HepG2 (cell line): ENCODE results near the gene UBR4. TPM values are rescaled to one million over a fixed set of nuclear protein-coding genes. Genes with fewer than 3 reads are reported as not detected.
A peak's percentile ranks its signal among the peaks of the same experiment; 100 is the strongest.

ENCODE experiments used
- ATAC-seq: fragments of 200-7000 bp; cut with Tn5 transposase; 3 replicates; pipeline ENCODE4 v1.9.1; 2020; ENCODE audit warnings: mild to moderate bottlenecking, moderate library complexity
- BruUV-seq: library from RNA; stranded (reverse); fragments of 400-500 nt; replicated peaks from 2 replicates; lab custom pipeline; 2021; lab: Mats Ljungman, UMichigan
- CTCF ChIA-PET: fragments of 300-600 bp; formaldehyde crosslinking; extraction: SDS; loops from one replicate; lab custom pipeline; 2021; ENCODE audit warnings: low total read pairs, inconsistent platforms, low intra/inter-chr PET ratio; lab: Yijun Ruan, JAX
- POLR2A ChIA-PET: fragments of 350-600 bp; sonication (Branson Sonifier 250); formaldehyde crosslinking; loops from one replicate; lab custom pipeline; 2020; ENCODE audit warnings: antibody characterized with exemption, inconsistent platforms; lab: Yijun Ruan, JAX
- DNase-seq: peaks from one replicate; pipeline ENCODE4 v3.0.0-alpha.2; 2015; ENCODE audit warnings: low spot score
- FAIRE-seq: peaks from 3 replicates; lab custom pipeline; 2011; peaks lifted over from hg19 to GRCh38; lab: Jason Lieb, UNC
- H2AFZ ChIP-seq: one replicate; pipeline ENCODE4 v1.6.1; 2011; ENCODE audit warnings: low read length, inconsistent platforms
- H3K27ac ChIP-seq: fragments of 300-600 bp; 3 replicates; pipeline ENCODE4 v1.8.0; 2011; ENCODE audit warnings: mixed run types, mild to moderate bottlenecking, mixed read lengths, low read length, inconsistent platforms; ENCODE audit not compliant: insufficient read depth; ENCODE audit errors: extremely low read length
- H3K27me3 ChIP-seq, 2 experiments: fragments of 200-600 bp in 1 of 2; 2 replicates in 1 of 2; 3 replicates in 1 of 2; pipeline versions ENCODE4 v1.6.0 to v1.8.0; 2011; ENCODE audit warnings: low read length in 2 of 2, mild to moderate bottlenecking in 2 of 2, moderate library complexity in 2 of 2, inconsistent platforms in 1 of 2; ENCODE audit not compliant: insufficient read depth in 2 of 2, control insufficient read depth in 1 of 2
- H3K36me3 ChIP-seq, 2 experiments: fragments of 200-600 bp in 1 of 2; replicated peaks in 1 of 2; 2 replicates in 1 of 2; 3 replicates in 1 of 2; pipeline versions ENCODE4 v1.5.1 to v1.8.0; 2011; ENCODE audit warnings: low read length in 2 of 2, inconsistent platforms in 1 of 2; ENCODE audit not compliant: insufficient read depth in 2 of 2, control insufficient read depth in 1 of 2
- H3K4me1 ChIP-seq: 2 replicates; pipeline ENCODE4 v1.5.1; 2012; ENCODE audit warnings: low read length, inconsistent platforms; ENCODE audit not compliant: insufficient read depth
- H3K4me2 ChIP-seq: 2 replicates; pipeline ENCODE4 v1.6.0; 2011; ENCODE audit warnings: low read depth, low read length, inconsistent platforms
- H3K4me3 ChIP-seq, 3 experiments: fragments of 200-600 bp in 1 of 3; sonication (generic), shearing (Covaris generic) in 1 of 3; replicated peaks in 1 of 3; 2 replicates each; pipeline ENCODE4 v1.5.1; 2011 to 2016; ENCODE audit warnings: low read length in 3 of 3, inconsistent platforms in 2 of 3, low read depth in 2 of 3, mild to moderate bottlenecking in 2 of 3, control low read depth in 1 of 3, mixed read lengths in 1 of 3; ENCODE audit not compliant: insufficient read depth in 1 of 3
- H3K79me2 ChIP-seq: one replicate; pipeline ENCODE4 v1.6.1; 2011; ENCODE audit warnings: low read length, inconsistent platforms; ENCODE audit not compliant: insufficient read depth
- H3K9ac ChIP-seq: 2 replicates; pipeline ENCODE4 v1.6.0; 2011; ENCODE audit warnings: mild to moderate bottlenecking, low read depth, low read length, inconsistent platforms; ENCODE audit not compliant: insufficient read depth
- H3K9me3 ChIP-seq: 2 replicates; pipeline ENCODE4 v1.5.1; 2012; ENCODE audit warnings: mild to moderate bottlenecking, low read length
- H4K20me1 ChIP-seq: 2 replicates; pipeline ENCODE4 v1.6.0; 2011; ENCODE audit warnings: inconsistent platforms, mild to moderate bottlenecking, low read length, moderate library complexity; ENCODE audit not compliant: insufficient read depth
- ATF5 ChIP-seq: sonication (generic); formaldehyde crosslinking; IDR thresholded peaks from 2 replicates; pipeline ENCODE4 v1.4.0; 2020; ENCODE audit warnings: mild to moderate bottlenecking, low read depth, missing genetic modification reagents
- HNF4A ChIP-seq: sonication (generic); formaldehyde crosslinking; IDR thresholded peaks from 2 replicates; pipeline ENCODE4 v1.4.0; 2020; ENCODE audit warnings: missing genetic modification reagents
- POLR2G ChIP-seq: fragments of 200-400 bp; formaldehyde crosslinking; IDR thresholded peaks from 2 replicates; pipeline ENCODE4 v1.6.1; 2018; ENCODE audit warnings: mild to moderate bottlenecking, low read depth, low read length, moderate library complexity
- REXO4 ChIP-seq: sonication (generic); formaldehyde crosslinking; IDR thresholded peaks from 2 replicates; pipeline ENCODE4 v1.8.0; 2022; ENCODE audit warnings: missing genetic modification reagents, mild to moderate bottlenecking, borderline replicate concordance
- ZKSCAN1 ChIP-seq: fragments of 150-350 bp; IDR thresholded peaks from 2 replicates; pipeline ENCODE4 v1.6.1; 2014; ENCODE audit warnings: low read length
- WGBS: methylation state at CpG from one replicate; pipeline ENCODE4 v1.1.6; 2017; ENCODE audit warnings: low lambda C conversion rate; 5-methylcytosine and 5-hydroxymethylcytosine counted together
- in situ Hi-C: cut with HindIII; loops from 2 replicates; pipeline ENCODE4 v1.10.0; 2017; ENCODE audit warnings: low pct_unique_long_range_greater_than_20kb; ENCODE audit not compliant: extremely low pct_ligation_motif_present
- intact Hi-C: fragments of 100-400 bp; cut with micrococcal nuclease; formaldehyde crosslinking; loops from one replicate; pipeline ENCODE4 v1.10.0; 2022; ENCODE audit not compliant: unreplicated experiment
- polyA plus RNA-seq, 8 experiments: library from polyadenylated mRNA; depleted of rRNA in 3 of 8; stranded (reverse) in 7 of 8; unstranded in 1 of 8; fragments of >200 nt; fragmentation: Illumina TruSeq in 4 of 8; extraction: Trizol in 4 of 8; gene quantifications; 2 replicates each; pipeline versions ENCODE4 v1.2.1 to v1.2.3, GENCODE V29; 2011 to 2016; ENCODE audit warnings: low read depth in 4 of 8, missing spikeins in 1 of 8, mixed read lengths in 1 of 8; ENCODE audit not compliant: insufficient read depth in 1 of 8
- total RNA-seq, 5 experiments: library from RNA; depleted of rRNA; stranded (reverse); fragments of >200 nt; fragmentation: Illumina TruSeq; extraction: Trizol; gene quantifications; 2 replicates each; pipeline ENCODE4 v1.2.3, GENCODE V29; 2016; ENCODE audit warnings: low read depth in 1 of 5
- TF ChIP-seq, protein P1 (sequence below): sonication (generic); formaldehyde crosslinking; IDR thresholded peaks from 2 replicates; pipeline ENCODE4 v1.5.0; 2020; ENCODE audit warnings: mild to moderate bottlenecking, missing genetic modification reagents
- TF ChIP-seq, protein P2 (sequence below): sonication (generic); formaldehyde crosslinking; IDR thresholded peaks from 2 replicates; pipeline ENCODE4 v1.9.0; 2022; ENCODE audit warnings: low read depth, missing genetic modification reagents

Gene UBR4
- total and polyA plus RNA-seq, 2 of the 13 experiments (the other 11 are each of a cell fraction or from before 2014, with no cell fraction given), result 59.1 to 106 TPM

DNA sequence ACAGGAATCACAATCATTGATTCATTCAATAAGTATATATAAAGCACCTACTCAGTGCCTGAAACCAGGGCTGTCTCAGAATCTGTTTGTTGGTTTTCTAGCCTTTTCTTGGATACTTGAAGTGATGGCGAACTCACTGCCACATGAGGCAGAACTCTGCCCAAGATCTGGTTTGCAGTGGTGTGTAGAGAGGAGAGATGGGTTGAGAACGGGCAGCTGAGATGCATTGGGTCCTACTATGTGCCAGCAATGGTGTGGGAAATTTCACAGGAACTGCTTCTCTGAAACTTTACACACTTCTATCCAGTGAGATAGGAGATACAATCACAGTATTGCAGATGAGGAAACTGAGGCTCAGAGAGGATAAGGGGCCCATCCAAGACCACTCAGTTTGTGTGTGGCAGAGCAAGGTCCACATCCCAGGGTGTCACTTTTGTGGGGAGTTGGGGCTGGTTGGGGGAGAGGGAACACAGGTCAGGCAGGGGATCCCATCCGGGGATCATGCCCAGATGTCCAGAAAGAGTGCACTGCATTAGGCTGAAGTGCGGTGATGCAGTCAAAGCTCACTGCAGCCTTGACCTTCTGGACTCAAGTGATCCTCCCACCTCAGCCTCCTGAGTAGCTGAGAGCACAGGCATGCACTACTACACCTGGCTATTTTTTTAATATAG lies 169.9 kb downstream of the UBR4 start:
- TF ChIP-seq, protein P1, sequence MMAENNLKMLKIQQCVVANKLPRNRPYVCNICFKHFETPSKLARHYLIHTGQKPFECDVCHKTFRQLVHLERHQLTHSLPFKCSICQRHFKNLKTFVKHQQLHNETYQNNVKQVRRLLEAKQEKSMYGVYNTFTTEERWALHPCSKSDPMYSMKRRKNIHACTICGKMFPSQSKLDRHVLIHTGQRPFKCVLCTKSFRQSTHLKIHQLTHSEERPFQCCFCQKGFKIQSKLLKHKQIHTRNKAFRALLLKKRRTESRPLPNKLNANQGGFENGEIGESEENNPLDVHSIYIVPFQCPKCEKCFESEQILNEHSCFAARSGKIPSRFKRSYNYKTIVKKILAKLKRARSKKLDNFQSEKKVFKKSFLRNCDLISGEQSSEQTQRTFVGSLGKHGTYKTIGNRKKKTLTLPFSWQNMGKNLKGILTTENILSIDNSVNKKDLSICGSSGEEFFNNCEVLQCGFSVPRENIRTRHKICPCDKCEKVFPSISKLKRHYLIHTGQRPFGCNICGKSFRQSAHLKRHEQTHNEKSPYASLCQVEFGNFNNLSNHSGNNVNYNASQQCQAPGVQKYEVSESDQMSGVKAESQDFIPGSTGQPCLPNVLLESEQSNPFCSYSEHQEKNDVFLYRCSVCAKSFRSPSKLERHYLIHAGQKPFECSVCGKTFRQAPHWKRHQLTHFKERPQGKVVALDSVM (CRISPR knock-in tag), result peak; percentile 83
- TF ChIP-seq ZKSCAN1 (peak; percentile 83; the same call in 1 of the 2 replicates), HNF4A (CRISPR knock-in tag) (0 out of 2 replicates have a peak, but pooled peaks have one; percentile 22), POLR2G (no peak), REXO4 (no peak), ATF5 (CRISPR knock-in tag) (no peak)
- TF ChIP-seq, protein P2, sequence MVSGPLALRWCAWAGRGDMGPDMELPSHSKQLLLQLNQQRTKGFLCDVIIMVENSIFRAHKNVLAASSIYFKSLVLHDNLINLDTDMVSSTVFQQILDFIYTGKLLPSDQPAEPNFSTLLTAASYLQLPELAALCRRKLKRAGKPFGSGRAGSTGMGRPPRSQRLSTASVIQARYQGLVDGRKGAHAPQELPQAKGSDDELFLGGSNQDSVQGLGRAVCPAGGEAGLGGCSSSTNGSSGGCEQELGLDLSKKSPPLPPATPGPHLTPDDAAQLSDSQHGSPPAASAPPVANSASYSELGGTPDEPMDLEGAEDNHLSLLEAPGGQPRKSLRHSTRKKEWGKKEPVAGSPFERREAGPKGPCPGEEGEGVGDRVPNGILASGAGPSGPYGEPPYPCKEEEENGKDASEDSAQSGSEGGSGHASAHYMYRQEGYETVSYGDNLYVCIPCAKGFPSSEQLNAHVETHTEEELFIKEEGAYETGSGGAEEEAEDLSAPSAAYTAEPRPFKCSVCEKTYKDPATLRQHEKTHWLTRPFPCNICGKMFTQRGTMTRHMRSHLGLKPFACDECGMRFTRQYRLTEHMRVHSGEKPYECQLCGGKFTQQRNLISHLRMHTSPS (CRISPR knock-in tag), result no peak
- H3K27ac ChIP-seq, result no peak overlapping the region

More for the DNA sequence above, 169.9 kb downstream of the UBR4 start:
- ChIA-PET POLR2A (no interaction called here), CTCF (no interaction called here)
- H4K20me1 ChIP-seq, result no peaks in the 10 kb centered on the region
- H3K27me3 ChIP-seq, result peaks cover 4 to 20% of the 10 kb centered on the region in 2 experiments; a peak in 4 of 5 replicates
- DNase-seq (no peak), ATAC-seq (no peak), FAIRE-seq (no peak)
- H3K79me2 ChIP-seq, result no peaks in the 10 kb centered on the region
- no peaks in the 10 kb centered on the region for H3K9me3 ChIP-seq
- no peak overlapping the region for H2AFZ ChIP-seq
- 33% methylated on average over 3 of the region's 4 CpGs for WGBS
- no peak overlapping the region for H3K4me2 ChIP-seq
- no peak overlapping the region for H3K9ac ChIP-seq
- intact Hi-C loops, result no loop called here
- no peaks in the 10 kb centered on the region for H3K36me3 ChIP-seq
- H3K4me1 ChIP-seq, result peaks cover 77% of the 10 kb centered on the region
- in situ Hi-C loops, result no loop called here
- BruUV-seq, result no TSS peak
- H3K4me3 ChIP-seq, result no peak overlapping the region
